IMR-90 (cell line): ENCODE results near the gene MKS1. TPM values are rescaled to one million over a fixed set of nuclear protein-coding genes. Genes with fewer than 3 reads are reported as not detected.

Experiments used
- ATAC-seq: fragments of 200-7000 bp; cut with Tn5 transposase; 2 replicates; pipeline ENCODE4 v1.9.1; 2020; ENCODE audit warnings: low read depth, mild to moderate bottlenecking, moderate library complexity
- BruUV-seq: library from RNA; stranded (reverse); fragments of 400-500 nt; replicated peaks from 2 replicates; lab custom pipeline; 2021; lab: Mats Ljungman, UMichigan
- CTCF ChIA-PET: fragments of 300-600 bp; formaldehyde crosslinking; extraction: SDS; loops from one replicate; lab custom pipeline; 2021; ENCODE audit warnings: antibody characterized with exemption; lab: Yijun Ruan, JAX
- POLR2A ChIA-PET: fragments of 300-600 bp; sonication (Branson Sonifier 250); formaldehyde crosslinking; loops from one replicate; lab custom pipeline; 2022; ENCODE audit warnings: antibody characterized with exemption; ENCODE audit not compliant: unreplicated experiment; lab: Charles Lee
- DNase-seq: peaks from one replicate; pipeline ENCODE4 v3.0.0; 2013
- H2AFZ ChIP-seq: replicated peaks from 2 replicates; pipeline ENCODE3; 2013; ENCODE audit warnings: low read length, mild to moderate bottlenecking; ENCODE audit not compliant: poor library complexity
- H2AK5ac ChIP-seq: 2 replicates; pipeline ENCODE4 v1.6.1; 2013; ENCODE audit warnings: low read depth, low read length, inconsistent platforms
- H2AK9ac ChIP-seq: replicated peaks from 2 replicates; pipeline ENCODE3; 2013; ENCODE audit warnings: mild to moderate bottlenecking, low read depth, low read length, moderate library complexity; ENCODE audit not compliant: poor library complexity
- H2BK120ac ChIP-seq: 2 replicates; pipeline ENCODE4 v1.6.1; 2013; ENCODE audit warnings: low read depth, low read length, inconsistent platforms
- H2BK15ac ChIP-seq: 3 replicates; pipeline ENCODE4 v1.6.1; 2013; ENCODE audit warnings: low read depth, low read length, inconsistent platforms
- H2BK20ac ChIP-seq: 2 replicates; pipeline ENCODE4 v1.6.1; 2013; ENCODE audit warnings: low read depth, mild to moderate bottlenecking, inconsistent platforms, low read length, moderate library complexity
- H2BK5ac ChIP-seq: 2 replicates; pipeline ENCODE4 v1.6.1; 2013; ENCODE audit warnings: mild to moderate bottlenecking, low read depth, low read length, inconsistent platforms; ENCODE audit not compliant: poor library complexity, severe bottlenecking
- H3K14ac ChIP-seq: replicated peaks from 2 replicates; pipeline ENCODE4 v1.6.1; 2013; ENCODE audit warnings: low read depth, low read length, inconsistent platforms
- H3K18ac ChIP-seq: 2 replicates; pipeline ENCODE4 v1.6.1; 2013; ENCODE audit warnings: low read depth, low read length, control low read depth
- H3K23ac ChIP-seq: 2 replicates; pipeline ENCODE4 v1.6.1; 2013; ENCODE audit warnings: low read depth, low read length, inconsistent platforms
- H3K27ac ChIP-seq: 2 replicates; pipeline ENCODE4 v1.5.1; 2013; ENCODE audit warnings: mild to moderate bottlenecking, control low read depth, low read length; ENCODE audit not compliant: insufficient read depth
- H3K27me3 ChIP-seq: 2 replicates; pipeline ENCODE4 v1.6.1; 2013; ENCODE audit warnings: low read length; ENCODE audit not compliant: control insufficient read depth, insufficient read depth
- H3K36me3 ChIP-seq: 2 replicates; pipeline ENCODE4 v1.6.1; 2013; ENCODE audit warnings: low read length, mixed read lengths; ENCODE audit not compliant: control insufficient read depth, insufficient read depth
- H3K4ac ChIP-seq: 2 replicates; pipeline ENCODE4 v1.6.1; 2013; ENCODE audit warnings: low read depth, low read length, inconsistent platforms
- H3K4me1 ChIP-seq: 2 replicates; pipeline ENCODE4 v1.6.1; 2013; ENCODE audit warnings: low read length, mixed read lengths; ENCODE audit not compliant: control insufficient read depth, insufficient read depth
- H3K4me2 ChIP-seq: 2 replicates; pipeline ENCODE4 v1.6.1; 2013; ENCODE audit warnings: low read depth, mild to moderate bottlenecking, control low read depth, low read length, moderate library complexity
- H3K4me3 ChIP-seq: 2 replicates; pipeline ENCODE4 v1.5.1; 2013; ENCODE audit warnings: low read depth, mild to moderate bottlenecking, control low read depth, low read length, moderate library complexity; ENCODE audit not compliant: insufficient read depth
- H3K56ac ChIP-seq: 2 replicates; pipeline ENCODE4 v1.6.1; 2013; ENCODE audit warnings: low read length, inconsistent platforms; ENCODE audit not compliant: insufficient read depth; ENCODE audit errors: extremely low read depth
- H3K79me1 ChIP-seq, 2 experiments: 2 replicates each; pipeline ENCODE4 v1.6.1; 2013; ENCODE audit warnings: low read length in 2 of 2, inconsistent platforms in 1 of 2, low read depth in 1 of 2
- H3K9ac ChIP-seq: 2 replicates; pipeline ENCODE4 v1.6.1; 2013; ENCODE audit warnings: low read depth, low read length, control low read depth
- H3K9me1 ChIP-seq: 2 replicates; pipeline ENCODE4 v1.6.1; 2013; ENCODE audit warnings: low read length, inconsistent platforms; ENCODE audit not compliant: insufficient read depth
- H3K9me3 ChIP-seq: 2 replicates; pipeline ENCODE4 v1.6.1; 2013; ENCODE audit warnings: low read length; ENCODE audit not compliant: control insufficient read depth, insufficient read depth
- H4K20me1 ChIP-seq: 2 replicates; pipeline ENCODE4 v1.6.1; 2013; ENCODE audit warnings: low read length, inconsistent platforms; ENCODE audit not compliant: insufficient read depth
- H4K5ac ChIP-seq: 2 replicates; pipeline ENCODE4 v1.6.1; 2013; ENCODE audit warnings: mild to moderate bottlenecking, low read depth, low read length, control low read depth
- H4K8ac ChIP-seq, 2 experiments: 2 replicates each; pipeline ENCODE4 v1.6.1; 2013; ENCODE audit warnings: low read depth in 2 of 2, low read length in 2 of 2, control low read depth in 1 of 2, inconsistent platforms in 1 of 2
- H4K91ac ChIP-seq: 2 replicates; pipeline ENCODE4 v1.6.1; 2013; ENCODE audit warnings: low read depth, low read length, inconsistent platforms; ENCODE audit not compliant: insufficient read depth
- BHLHE40 ChIP-seq: fragments of 150-350 bp; IDR thresholded peaks from 2 replicates; pipeline ENCODE4 v1.6.1; 2016; ENCODE audit warnings: mild to moderate bottlenecking, low read depth, low read length
- CEBPB ChIP-seq: IDR thresholded peaks from 2 replicates; pipeline ENCODE4 v1.6.1; 2012; ENCODE audit warnings: low read depth, low read length, improper control_type of control experiment
- CHD1 ChIP-seq: IDR thresholded peaks from 2 replicates; pipeline ENCODE4 v1.6.1; 2012; ENCODE audit warnings: low read depth, low read length, improper control_type of control experiment
- CTCF ChIP-seq: conservative IDR thresholded peaks from 2 replicates; pipeline ENCODE4 v1.5.1; 2012; ENCODE audit warnings: mild to moderate bottlenecking, low read depth, low read length, improper control_type of control experiment
- ELK1 ChIP-seq: fragments of 150-350 bp; IDR thresholded peaks from 2 replicates; pipeline ENCODE4 v1.6.1; 2016; ENCODE audit warnings: low read depth, mild to moderate bottlenecking, low read length, moderate library complexity, borderline replicate concordance
- FOS ChIP-seq: fragments of 150-350 bp; IDR thresholded peaks from 2 replicates; pipeline ENCODE4 v1.6.1; 2016; ENCODE audit warnings: low read depth, low read length
- MAFK ChIP-seq: IDR thresholded peaks from 2 replicates; pipeline ENCODE4 v1.6.1; 2012; ENCODE audit warnings: low read depth, low read length, improper control_type of control experiment
- MAZ ChIP-seq: IDR thresholded peaks from 2 replicates; pipeline ENCODE4 v1.6.1; 2012; ENCODE audit warnings: low read depth, mild to moderate bottlenecking, low read length, improper control_type of control experiment, moderate library complexity, borderline replicate concordance
- MXI1 ChIP-seq: IDR thresholded peaks from 2 replicates; pipeline ENCODE4 v1.6.1; 2012; ENCODE audit warnings: low read depth, mild to moderate bottlenecking, low read length, moderate library complexity, borderline replicate concordance
- NFE2L2 ChIP-seq: fragments of 150-350 bp; IDR thresholded peaks from 2 replicates; pipeline ENCODE4 v1.6.1; 2016; ENCODE audit warnings: low read depth, mild to moderate bottlenecking, low read length
- POLR2A ChIP-seq: IDR thresholded peaks from 2 replicates; pipeline ENCODE4 v1.6.1; 2012; ENCODE audit warnings: mild to moderate bottlenecking, low read depth, low read length
- RFX5 ChIP-seq: IDR thresholded peaks from 2 replicates; pipeline ENCODE4 v1.8.0; 2012; ENCODE audit warnings: low read depth, mild to moderate bottlenecking, low read length, moderate library complexity
- SMC3 ChIP-seq: fragments of 150-350 bp; IDR thresholded peaks from 2 replicates; pipeline ENCODE4 v1.6.1; 2016; ENCODE audit warnings: low read depth, mild to moderate bottlenecking, antibody characterized with exemption, low read length, moderate library complexity
- WGBS, 2 experiments: methylation state at CpG; one replicate each; pipeline versions ENCODE4 v1.1.5 to v1.1.7; 2013; ENCODE audit warnings: missing lambda C conversion rate in 2 of 2; ENCODE audit not compliant: insufficient read length in 1 of 2; ENCODE audit errors: extremely low coverage in 2 of 2; 5-methylcytosine and 5-hydroxymethylcytosine counted together
- dilution Hi-C: fragments of 300-500 bp; cut with HindIII; formaldehyde crosslinking; loops from one replicate; pipeline ENCODE4 v1.14.3; 2018; ENCODE audit warnings: low sequenced_read_pairs; ENCODE audit not compliant: unreplicated experiment
- in situ Hi-C: fragments of 300-500 bp; cut with MboI; formaldehyde crosslinking; loops from 3 replicates; pipeline ENCODE4 v1.14.3; 2019; ENCODE audit warnings: low sequenced_read_pairs, inconsistent platforms, mixed read lengths
- intact Hi-C: fragments of 100-400 bp; cut with micrococcal nuclease; formaldehyde crosslinking; loops from 2 replicates; pipeline ENCODE4 v1.10.0; 2022
- polyA plus RNA-seq, 3 experiments: library from polyadenylated mRNA; depleted of rRNA; stranded (reverse); fragments of >200 nt; gene quantifications; 2 replicates each; pipeline ENCODE4 v1.2.3, GENCODE V29; 2012; ENCODE audit warnings: low replicate concordance in 1 of 3
- total RNA-seq: library from RNA; depleted of rRNA; stranded (reverse); fragments of >200 nt; gene quantifications from 2 replicates; pipeline ENCODE4 v1.2.3, GENCODE V29; 2012
- TF ChIP-seq, protein P1 (sequence below): fragments of 150-350 bp; IDR thresholded peaks from 2 replicates; pipeline ENCODE4 v1.6.1; 2017; ENCODE audit warnings: mild to moderate bottlenecking, antibody characterized with exemption, low read length, low read depth

Gene MKS1
- total and polyA plus RNA-seq, 2 of the 4 experiments (the other 2 are of a cell fraction): 11.5 to 13.2 TPM

DNA sequence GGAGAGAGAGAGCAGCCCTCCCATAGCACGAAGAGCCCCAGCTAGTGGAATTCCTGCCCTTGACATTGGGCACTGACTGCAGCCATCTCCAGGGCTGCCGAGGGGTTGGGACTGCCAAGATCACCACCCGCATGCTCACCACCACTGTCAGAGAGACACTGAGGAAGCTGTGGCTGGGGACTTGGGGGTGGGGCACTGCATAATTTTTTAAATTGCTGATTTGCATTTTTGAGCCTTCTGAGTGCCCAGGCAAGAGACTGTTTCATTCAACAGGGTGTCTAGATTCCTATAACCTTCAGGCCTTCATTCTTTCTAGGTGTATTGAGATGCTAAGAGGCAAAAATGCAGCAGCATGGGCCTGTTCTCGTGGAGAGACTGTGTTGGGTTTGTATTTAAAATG lies 35.5 kb downstream of the MKS1 start:
- Histone ChIP-seq H4K5ac (no peak overlapping the region), H3K4me3 (no peak overlapping the region), H2AFZ (no peak overlapping the region), H4K20me1 (no peaks in the 10 kb centered on the region), H3K4me1 (no peaks in the 10 kb centered on the region), H3K14ac (no peak overlapping the region), H3K27me3 (peaks cover 9% of the 10 kb centered on the region), H3K4ac (no peak overlapping the region), H2BK15ac (no peak overlapping the region), H4K8ac (no peak overlapping the region), H3K79me1 (no peaks in the 10 kb centered on the region), H3K18ac (no peak overlapping the region), H3K56ac (no peak overlapping the region), H2BK20ac (no peak overlapping the region), H3K9me3 (no peaks in the 10 kb centered on the region), H3K27ac (no peak overlapping the region), H3K36me3 (no peaks in the 10 kb centered on the region), H2AK5ac (no peak overlapping the region), H2BK120ac (no peak overlapping the region), H3K23ac (no peak overlapping the region), H3K9me1 (no peaks in the 10 kb centered on the region), H3K4me2 (no peak overlapping the region), H2AK9ac (no peak overlapping the region), H2BK5ac (no peak overlapping the region), H4K91ac (no peak overlapping the region), H3K9ac (no peak overlapping the region)
- CTCF ChIA-PET: no interaction called here
- in situ Hi-C loops: no loop called here
- no TSS peak for BruUV-seq
- POLR2A ChIA-PET: no interaction called here
- no peak for ATAC-seq
- no peak for DNase-seq
- dilution Hi-C loops: no loop called here
- TF ChIP-seq MAZ (no peak), RFX5 (no peak), FOS (no peak), CTCF (no peak), ELK1 (no peak), POLR2A (no peak), CEBPB (no peak), SMC3 (no peak), BHLHE40 (no peak), MAFK (no peak), CHD1 (no peak), MXI1 (no peak), NFE2L2 (no peak)
- TF ChIP-seq, protein P1, sequence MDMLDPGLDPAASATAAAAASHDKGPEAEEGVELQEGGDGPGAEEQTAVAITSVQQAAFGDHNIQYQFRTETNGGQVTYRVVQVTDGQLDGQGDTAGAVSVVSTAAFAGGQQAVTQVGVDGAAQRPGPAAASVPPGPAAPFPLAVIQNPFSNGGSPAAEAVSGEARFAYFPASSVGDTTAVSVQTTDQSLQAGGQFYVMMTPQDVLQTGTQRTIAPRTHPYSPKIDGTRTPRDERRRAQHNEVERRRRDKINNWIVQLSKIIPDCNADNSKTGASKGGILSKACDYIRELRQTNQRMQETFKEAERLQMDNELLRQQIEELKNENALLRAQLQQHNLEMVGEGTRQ: no peak
- WGBS, 2 experiments: no CpG with 5 or more reads among the region's 4 CpGs
- intact Hi-C loops: no loop called here
